Sigmoid colon (tissue), 7 donors: Measurements from ENCODE around the gene SBF2. TPM values are rescaled to one million over a fixed set of nuclear protein-coding genes. Genes with fewer than 3 reads are reported as not detected.

Experiments used
- DNase-seq: peaks from one replicate; pipeline ENCODE4 v3.0.0-alpha.2; 2019
- H3K27ac ChIP-seq, 4 donors: fragments of 200-600 bp; sonication (generic); one replicate each; pipeline ENCODE4 v1.5.1; 2016 to 2019; ENCODE audit warnings: mild to moderate bottlenecking in 1 of 4
- H3K27me3 ChIP-seq, 3 donors: fragments of 200-600 bp; sonication (generic); one replicate each; pipeline ENCODE4 v1.5.1; 2019; ENCODE audit warnings: mild to moderate bottlenecking in 1 of 3
- H3K36me3 ChIP-seq, 4 donors: fragments of 200-600 bp; sonication (generic); one replicate each; pipeline ENCODE4 v1.5.1; 2016 to 2019
- H3K4me1 ChIP-seq, 4 donors: fragments of 200-600 bp; sonication (generic); one replicate each; pipeline ENCODE4 v1.5.1; 2017 to 2019
- H3K4me3 ChIP-seq, 4 donors: fragments of 200-600 bp; sonication (generic); one replicate each; pipeline ENCODE4 v1.5.1; 2017 to 2019; ENCODE audit warnings: mild to moderate bottlenecking in 2 of 4, moderate library complexity in 1 of 4
- H3K9me3 ChIP-seq, 4 donors: fragments of 200-600 bp in 3 of 4; sonication (generic) in 3 of 4; one replicate each; pipeline versions ENCODE4 v1.5.1 to v1.6.1; 2013 to 2019
- CTCF ChIP-seq, 4 experiments: fragments of 450-650 bp in 3 of 4; fragments of 200-600 bp in 1 of 4; IDR thresholded peaks; one replicate each; pipeline ENCODE4 v1.5.1; 2016 to 2019; ENCODE audit warnings: antibody characterized with exemption in 4 of 4, mild to moderate bottlenecking in 3 of 4, moderate library complexity in 2 of 4
- EP300 ChIP-seq, 4 donors: sonication (generic); formaldehyde crosslinking; IDR thresholded peaks; one replicate each; pipeline ENCODE4 v1.6.1; 2017; ENCODE audit warnings: antibody characterized with exemption in 4 of 4
- POLR2A ChIP-seq, 2 donors: fragments of 450-650 bp; IDR thresholded peaks; one replicate each; pipeline ENCODE4 v1.6.1; 2016; ENCODE audit warnings: antibody characterized with exemption in 2 of 2, mild to moderate bottlenecking in 2 of 2, moderate library complexity in 2 of 2
- POLR2AphosphoS5 ChIP-seq, 4 donors: sonication (generic); formaldehyde crosslinking; IDR thresholded peaks; one replicate each; pipeline ENCODE4 v1.6.1; 2017; ENCODE audit warnings: antibody characterized with exemption in 4 of 4
- WGBS, 2 donors: extraction: QIAGEN DNeasy Blood & Tissue Kit; methylation state at CpG; one replicate each; pipeline ENCODE4 v1.1.7; 2013; 5-methylcytosine and 5-hydroxymethylcytosine counted together
- intact Hi-C: fragments of 100-400 bp; cut with DNase I; formaldehyde crosslinking; loops from one replicate; pipeline ENCODE4 v1.15.1; 2023
- polyA plus RNA-seq, 3 donors: library from polyadenylated mRNA; stranded (reverse); fragments of 200-250 nt; gene quantifications; one replicate each; pipeline ENCODE4 v1.2.3, GENCODE V29; 2013
- total RNA-seq, 4 donors: library from RNA; depleted of rRNA; stranded (reverse); fragments of >200 nt; gene quantifications; one replicate each; pipeline ENCODE4 v1.1.0, GENCODE V29; 2016
- donor health status: healthy with polysubstance abuse.
- donor health status: Bipolar disorder and iron deficiency.
- donor health status: healthy.

Gene SBF2
- total and polyA plus RNA-seq, 7 donors: 9.5 to 67.5 (median 47.1) TPM

GRCh38 chr11:9756461-9756860 lies 537.6 kb downstream of the SBF2 start:
- Histone ChIP-seq H3K36me3 (peaks cover 0 to 8% (median 0%) of the 10 kb centered on the region in 4 donors), H3K27ac (no peak overlapping the region), H3K9me3 (no peaks in the 10 kb centered on the region), H3K4me1 (peaks cover 0 to 37% (median 29%) of the 10 kb centered on the region in 4 donors), H3K4me3 (no peak overlapping the region), H3K27me3 (no peaks in the 10 kb centered on the region)
- TF ChIP-seq POLR2AphosphoS5 (IDR thresholded peaks at IDR 0.05): no peak
- no peak for TF ChIP-seq EP300 (IDR thresholded peaks at IDR 0.05)
- TF ChIP-seq POLR2A (IDR thresholded peaks at IDR 0.05): no peak
- no peak for TF ChIP-seq CTCF (IDR thresholded peaks at IDR 0.05)
- 88 to 94% methylated on average over 5 of the region's 5 CpGs for WGBS, 2 donors
- DNase-seq: no peak
- intact Hi-C loops: loop anchor here (5.0 to 10.0 kb wide), 3 partner anchors 94 to 566 kb away; partner anchors contain the start of gene SWAP70

DNA sequence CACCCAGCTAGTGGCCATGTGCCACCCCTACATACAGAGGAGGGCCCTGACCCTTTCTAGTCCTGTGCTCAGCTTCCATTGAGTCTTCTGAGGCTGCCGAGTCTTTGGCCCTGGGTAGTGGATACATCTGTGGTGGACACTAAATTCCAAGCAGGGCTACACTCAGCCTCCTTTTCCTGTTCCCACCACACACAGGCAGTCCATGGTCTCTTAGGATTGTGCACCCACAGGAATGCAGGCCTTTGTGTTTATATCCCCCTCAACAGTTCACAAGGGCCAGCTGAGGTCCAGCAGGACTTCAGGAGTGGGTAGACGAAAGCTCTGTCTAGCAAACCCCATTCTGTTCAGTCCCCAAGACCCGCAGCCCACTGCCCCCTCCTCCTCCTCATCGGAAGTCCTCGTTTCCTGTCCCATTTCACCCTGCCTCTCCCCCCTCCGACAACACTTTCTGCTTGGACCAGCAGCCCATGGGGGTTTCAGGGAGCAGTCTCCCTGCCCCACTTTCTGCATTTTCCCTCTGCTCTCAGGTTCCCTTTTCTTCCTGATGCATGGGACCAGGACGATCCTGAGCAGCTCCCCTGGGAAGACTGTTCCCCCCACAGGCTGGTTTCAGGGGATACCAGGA lies 538.3 kb downstream of the SBF2 start:
- 40 to 74% methylated on average over 7 of the region's 7 CpGs for WGBS, 2 donors
- H3K9me3 ChIP-seq: no peaks in the 10 kb centered on the region
- no peaks in the 10 kb centered on the region for H3K27me3 ChIP-seq
- DNase-seq: no peak
- no peak for TF ChIP-seq POLR2AphosphoS5 (IDR thresholded peaks at IDR 0.05)
- TF ChIP-seq EP300 (IDR thresholded peaks at IDR 0.05): no peak
- no peak for TF ChIP-seq POLR2A (IDR thresholded peaks at IDR 0.05)
- TF ChIP-seq CTCF (IDR thresholded peaks at IDR 0.05): no peak
- H3K4me1 ChIP-seq: peaks cover 0 to 35% (median 27%) of the 10 kb centered on the region in 4 donors
- no peak overlapping the region for H3K4me3 ChIP-seq
- peaks cover 0 to 16% (median under 1%) of the 10 kb centered on the region in 4 donors for H3K36me3 ChIP-seq
- peak overlapping the region in 1 of 4 donors; percentile 9 for H3K27ac ChIP-seq
- intact Hi-C loops: loop anchor here (5.0 to 10.0 kb wide), 3 partner anchors 93 to 567 kb away; partner anchors contain the start of gene SWAP70

- H3K4me1 ChIP-seq: peaks cover 0 to 19% (median 11%) of the 10 kb centered on the region in 4 donors
- TF ChIP-seq CTCF (IDR thresholded peaks at IDR 0.05) (no peak), POLR2A (IDR thresholded peaks at IDR 0.05) (no peak), POLR2AphosphoS5 (IDR thresholded peaks at IDR 0.05) (no peak), EP300 (IDR thresholded peaks at IDR 0.05) (no peak)
- WGBS, 2 donors: 80 to 92% methylated on average over 3 of the region's 3 CpGs
- H3K4me3 ChIP-seq: no peak overlapping the region
- no peaks in the 10 kb centered on the region for H3K9me3 ChIP-seq
- intact Hi-C loops: loop anchor here (10.0 kb wide), 1 partner anchor 451 kb away; no protein-coding TSS in a partner anchor
- peaks cover 0 to 33% (median 6%) of the 10 kb centered on the region in 4 donors for H3K36me3 ChIP-seq
- peak overlapping the region in 2 of 4 donors; percentile 0 to 44 for H3K27ac ChIP-seq
- no peaks in the 10 kb centered on the region for H3K27me3 ChIP-seq
- DNase-seq: no peak
Measured at GRCh38 chr11:9754010-9754471, 540.0 kb downstream of the SBF2 start.

DNA sequence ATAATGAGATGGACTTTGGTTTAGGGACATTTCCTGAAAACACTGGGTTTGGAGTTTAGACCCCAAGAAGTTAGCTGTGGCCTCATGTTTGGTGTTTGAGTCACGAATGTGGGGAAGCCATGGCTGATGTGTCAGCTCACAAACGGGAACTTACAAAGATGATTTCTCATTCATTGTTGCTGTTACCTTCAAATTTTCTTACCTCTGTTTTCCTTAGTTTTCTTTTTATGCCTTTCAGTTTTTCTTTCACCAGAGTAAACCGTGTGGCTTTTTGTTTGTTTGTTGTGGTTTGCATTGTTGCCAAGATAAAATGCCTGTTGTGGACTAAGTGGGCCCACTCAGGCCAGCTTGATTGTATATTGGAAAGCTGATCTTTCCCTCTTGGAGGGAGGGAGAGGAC lies 541.0 kb downstream of the SBF2 start:
- no peak for DNase-seq
- peaks cover 0 to 14% (median 12%) of the 10 kb centered on the region in 4 donors for H3K4me1 ChIP-seq
- no peak overlapping the region for H3K27ac ChIP-seq
- H3K9me3 ChIP-seq: no peaks in the 10 kb centered on the region
- peaks cover 0 to 38% (median 6%) of the 10 kb centered on the region in 4 donors for H3K36me3 ChIP-seq
- H3K4me3 ChIP-seq: no peak overlapping the region
- H3K27me3 ChIP-seq: no peaks in the 10 kb centered on the region
- 65 to 67% methylated on average over 3 of the region's 3 CpGs for WGBS, 2 donors
- TF ChIP-seq CTCF (IDR thresholded peaks at IDR 0.05): no peak
- no peak for TF ChIP-seq POLR2A (IDR thresholded peaks at IDR 0.05)
- no peak for TF ChIP-seq EP300 (IDR thresholded peaks at IDR 0.05)
- TF ChIP-seq POLR2AphosphoS5 (IDR thresholded peaks at IDR 0.05): no peak
- intact Hi-C loops: loop anchor here (10.0 kb wide), 1 partner anchor 452 kb away; no protein-coding TSS in a partner anchor
